ENCODE measurements around the gene MLLT3. TPM values are rescaled to one million over a fixed set of nuclear protein-coding genes. Genes with fewer than 3 reads are reported as not detected.

The MLLT3 gene
- total RNA-seq, 2 donors from 2014 or later: 8.1 to 9.6 TPM

- Histone ChIP-seq H3K4me3 (no peak overlapping the region), H3K4me1 (ENCODE audit: control insufficient read depth in 1 of 2, low read depth in 2 of 2) (peaks cover 18 to 27% of the 10 kb centered on the region in 2 donors), H3K27ac (no peak overlapping the region), H3K27me3 (replicated peaks; ENCODE audit: insufficient read depth) (no peaks in the 10 kb centered on the region), H3K9me3 (no peaks in the 10 kb centered on the region), H3K36me3 (no peaks in the 10 kb centered on the region)
- TF ChIP-seq, protein P1, sequence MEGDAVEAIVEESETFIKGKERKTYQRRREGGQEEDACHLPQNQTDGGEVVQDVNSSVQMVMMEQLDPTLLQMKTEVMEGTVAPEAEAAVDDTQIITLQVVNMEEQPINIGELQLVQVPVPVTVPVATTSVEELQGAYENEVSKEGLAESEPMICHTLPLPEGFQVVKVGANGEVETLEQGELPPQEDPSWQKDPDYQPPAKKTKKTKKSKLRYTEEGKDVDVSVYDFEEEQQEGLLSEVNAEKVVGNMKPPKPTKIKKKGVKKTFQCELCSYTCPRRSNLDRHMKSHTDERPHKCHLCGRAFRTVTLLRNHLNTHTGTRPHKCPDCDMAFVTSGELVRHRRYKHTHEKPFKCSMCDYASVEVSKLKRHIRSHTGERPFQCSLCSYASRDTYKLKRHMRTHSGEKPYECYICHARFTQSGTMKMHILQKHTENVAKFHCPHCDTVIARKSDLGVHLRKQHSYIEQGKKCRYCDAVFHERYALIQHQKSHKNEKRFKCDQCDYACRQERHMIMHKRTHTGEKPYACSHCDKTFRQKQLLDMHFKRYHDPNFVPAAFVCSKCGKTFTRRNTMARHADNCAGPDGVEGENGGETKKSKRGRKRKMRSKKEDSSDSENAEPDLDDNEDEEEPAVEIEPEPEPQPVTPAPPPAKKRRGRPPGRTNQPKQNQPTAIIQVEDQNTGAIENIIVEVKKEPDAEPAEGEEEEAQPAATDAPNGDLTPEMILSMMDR (IDR thresholded peaks at IDR 0.05): no peak
- ATAC-seq (ENCODE audit: insufficient number of reproducible peaks, low FRiP score, low read depth): no peak
- DNase-seq (ENCODE audit: low spot score): no peak
These were observed 268.2 kb downstream of the MLLT3 start for GRCh38 chr9:20353931-20354652.

DNA sequence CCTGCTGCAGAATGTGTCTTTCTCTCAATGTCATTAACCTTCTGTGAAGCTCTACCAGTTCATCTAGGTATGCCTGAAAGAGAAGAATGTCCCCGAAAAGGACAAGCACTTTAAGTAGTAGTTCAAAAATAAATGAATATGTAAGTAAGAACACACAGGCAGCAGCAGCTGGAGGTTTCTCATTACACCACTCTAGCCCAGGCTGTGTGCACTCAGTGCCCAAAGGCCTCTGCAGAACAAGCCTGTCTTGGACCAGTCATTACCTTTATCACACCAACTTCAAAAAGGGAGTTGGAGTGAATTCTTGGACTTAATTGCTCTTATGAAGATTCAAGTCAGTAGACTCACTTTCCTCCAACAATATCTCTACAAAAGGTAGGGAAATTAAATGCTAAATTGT, 268.8 kb downstream of the MLLT3 start:
- TF ChIP-seq, protein P1 (IDR thresholded peaks at IDR 0.05): no peak
- no peak for ATAC-seq (ENCODE audit: insufficient number of reproducible peaks, low FRiP score, low read depth)

DNA sequence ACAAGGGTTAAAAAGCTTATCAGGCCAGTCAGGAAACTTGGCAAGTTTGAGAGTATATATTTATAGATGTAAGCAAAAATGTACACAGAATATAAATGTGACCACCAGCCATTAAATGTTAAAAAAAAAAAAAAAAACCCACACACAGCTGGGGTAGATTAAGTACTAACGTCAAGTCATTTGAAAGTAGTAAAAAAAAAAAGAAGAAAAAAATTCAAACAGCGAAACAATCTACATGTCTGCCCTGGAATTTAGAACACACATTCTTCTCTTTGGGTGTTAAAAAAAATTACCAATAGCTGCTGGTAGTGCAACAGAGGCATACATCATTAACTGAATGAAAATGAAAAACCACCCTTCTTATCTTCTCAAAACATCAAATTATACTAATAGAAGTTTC, 269.7 kb downstream of the MLLT3 start:
- Histone ChIP-seq H3K9me3 (no peaks in the 10 kb centered on the region), H3K27ac (no peak overlapping the region), H3K4me1 (ENCODE audit: control insufficient read depth in 1 of 2, low read depth in 2 of 2) (peaks cover 18 to 27% of the 10 kb centered on the region in 2 donors), H3K4me3 (no peak overlapping the region), H3K36me3 (no peaks in the 10 kb centered on the region), H3K27me3 (replicated peaks; ENCODE audit: insufficient read depth) (no peaks in the 10 kb centered on the region)
- TF ChIP-seq, protein P1 (IDR thresholded peaks at IDR 0.05): no peak
- ATAC-seq (ENCODE audit: insufficient number of reproducible peaks, low FRiP score, low read depth) (no peak), DNase-seq (ENCODE audit: low spot score) (no peak)

More for the DNA sequence above, 268.8 kb downstream of the MLLT3 start:
- DNase-seq (ENCODE audit: low spot score): no peak
- Histone ChIP-seq H3K36me3 (no peaks in the 10 kb centered on the region), H3K27ac (no peak overlapping the region), H3K9me3 (no peaks in the 10 kb centered on the region), H3K27me3 (replicated peaks; ENCODE audit: insufficient read depth) (no peaks in the 10 kb centered on the region), H3K4me3 (no peak overlapping the region), H3K4me1 (ENCODE audit: control insufficient read depth in 1 of 2, low read depth in 2 of 2) (peaks cover 18 to 27% of the 10 kb centered on the region in 2 donors)

GRCh38 chr9:20351715-20352114, 270.6 kb downstream of the MLLT3 start:
- DNase-seq (ENCODE audit: low spot score): no peak
- no peak overlapping the region for H3K27ac ChIP-seq
- ATAC-seq (ENCODE audit: insufficient number of reproducible peaks, low FRiP score, low read depth): no peak

GRCh38 chr9:20349568-20349967, 272.7 kb downstream of the MLLT3 start:
- TF ChIP-seq, protein P1 (IDR thresholded peaks at IDR 0.05): no peak
- DNase-seq (ENCODE audit: low spot score): no peak
- H3K27ac ChIP-seq: no peak overlapping the region
- ATAC-seq (ENCODE audit: insufficient number of reproducible peaks, low FRiP score, low read depth): no peak
- H3K4me3 ChIP-seq: no peak overlapping the region
- peaks cover 0 to 4% of the 10 kb centered on the region in 2 donors for H3K4me1 ChIP-seq (ENCODE audit: control insufficient read depth in 1 of 2, low read depth in 2 of 2)
- no peaks in the 10 kb centered on the region for H3K27me3 ChIP-seq (replicated peaks; ENCODE audit: insufficient read depth)
- H3K36me3 ChIP-seq: no peaks in the 10 kb centered on the region
- H3K9me3 ChIP-seq: no peaks in the 10 kb centered on the region

More at GRCh38 chr9:20351715-20352114, 270.6 kb downstream of the MLLT3 start:
- H3K27me3 ChIP-seq (replicated peaks; ENCODE audit: insufficient read depth): no peaks in the 10 kb centered on the region
- TF ChIP-seq, protein P1 (IDR thresholded peaks at IDR 0.05): no peak
- peaks cover 13 to 23% of the 10 kb centered on the region in 2 donors for H3K4me1 ChIP-seq (ENCODE audit: control insufficient read depth in 1 of 2, low read depth in 2 of 2)
- H3K9me3 ChIP-seq: no peaks in the 10 kb centered on the region
- H3K36me3 ChIP-seq: no peaks in the 10 kb centered on the region
- no peak overlapping the region for H3K4me3 ChIP-seq
